Osteocyte (in vitro differentiated cells): ENCODE measurements around the gene PGM2L1. TPM values are rescaled to one million over a fixed set of nuclear protein-coding genes. Genes with fewer than 3 reads are reported as not detected.
A peak's percentile ranks its signal among the peaks of the same experiment; 100 is the strongest.

Experiments used
- DNase-seq: peaks from one replicate; pipeline ENCODE4 v3.0.0; 2021; ENCODE audit warnings: mixed read lengths; ENCODE audit not compliant: unreplicated experiment; ENCODE audit errors: extremely low spot score
- H3K27ac Mint-ChIP-seq: one replicate; pipeline ENCODE4 v1.8.0; 2021; ENCODE audit warnings: mild to moderate bottlenecking, mixed read lengths; ENCODE audit not compliant: unreplicated experiment
- H3K27me3 Mint-ChIP-seq: one replicate; pipeline ENCODE4 v1.8.0; 2021; ENCODE audit warnings: mixed read lengths; ENCODE audit not compliant: unreplicated experiment
- H3K36me3 Mint-ChIP-seq: one replicate; pipeline ENCODE4 v1.8.0; 2021; ENCODE audit warnings: mixed read lengths; ENCODE audit not compliant: unreplicated experiment
- H3K4me1 Mint-ChIP-seq: one replicate; pipeline ENCODE4 v1.8.0; 2021; ENCODE audit warnings: mixed read lengths; ENCODE audit not compliant: unreplicated experiment
- H3K4me3 Mint-ChIP-seq: one replicate; pipeline ENCODE4 v1.8.0; 2021; ENCODE audit warnings: mild to moderate bottlenecking, moderate library complexity, mixed read lengths; ENCODE audit not compliant: unreplicated experiment
- H3K9me3 Mint-ChIP-seq: one replicate; pipeline ENCODE4 v1.8.0; 2021; ENCODE audit warnings: mixed read lengths; ENCODE audit not compliant: unreplicated experiment
- total RNA-seq: library from RNA; stranded (reverse); gene quantifications from 2 replicates; pipeline ENCODE4 v1.2.1, GENCODE V29; 2021
- TF ChIP-seq, protein P1 (sequence below): fragments of 200-600 bp; sonication (generic); IDR thresholded peaks from 2 replicates; pipeline ENCODE4 v1.5.0; 2021; ENCODE audit warnings: antibody characterized with exemption, mild to moderate bottlenecking, moderate library complexity

PGM2L1 gene
- total RNA-seq, 1 donor from 2014 or later: 22.1 TPM

DNA sequence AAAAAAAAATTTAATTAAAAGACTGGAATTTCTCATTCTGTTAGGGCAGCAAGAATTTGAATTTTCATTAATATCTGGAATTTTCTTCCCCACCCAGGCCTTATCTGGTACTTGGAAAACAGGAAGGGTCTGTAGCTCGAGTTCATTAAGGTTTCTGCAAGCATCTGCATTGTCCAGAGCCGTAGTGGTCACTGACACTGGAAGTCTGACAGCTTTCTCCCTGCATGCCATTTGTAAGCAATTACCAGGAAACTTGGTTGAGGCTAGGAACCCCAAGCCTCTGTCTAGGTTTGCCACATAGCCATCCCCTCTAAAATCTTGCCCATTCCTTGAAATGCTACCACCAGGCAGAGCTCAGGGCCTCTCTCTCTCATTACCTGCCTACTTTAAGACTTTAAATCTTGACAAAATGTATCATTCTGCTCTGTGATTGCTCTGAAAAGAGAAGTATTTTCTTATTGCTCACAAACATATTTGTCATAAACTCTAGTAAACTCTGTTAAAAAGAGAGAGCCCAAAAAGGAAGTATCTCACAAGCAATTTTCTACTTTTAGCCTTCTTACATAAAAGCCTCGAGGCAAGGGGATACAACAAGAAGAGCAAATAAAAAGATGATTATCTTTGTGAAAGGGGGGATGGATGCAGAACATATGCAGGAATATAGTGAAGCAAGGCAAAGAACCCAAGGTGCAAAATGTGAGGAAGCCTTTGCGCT lies 5.5 kb upstream of the PGM2L1 start:
- H3K36me3 Mint-ChIP-seq: no peaks in the 10 kb centered on the region
- no peak overlapping the region for H3K4me3 Mint-ChIP-seq
- H3K27ac Mint-ChIP-seq: no peak overlapping the region
- DNase-seq: no peak
- TF ChIP-seq, protein P1, sequence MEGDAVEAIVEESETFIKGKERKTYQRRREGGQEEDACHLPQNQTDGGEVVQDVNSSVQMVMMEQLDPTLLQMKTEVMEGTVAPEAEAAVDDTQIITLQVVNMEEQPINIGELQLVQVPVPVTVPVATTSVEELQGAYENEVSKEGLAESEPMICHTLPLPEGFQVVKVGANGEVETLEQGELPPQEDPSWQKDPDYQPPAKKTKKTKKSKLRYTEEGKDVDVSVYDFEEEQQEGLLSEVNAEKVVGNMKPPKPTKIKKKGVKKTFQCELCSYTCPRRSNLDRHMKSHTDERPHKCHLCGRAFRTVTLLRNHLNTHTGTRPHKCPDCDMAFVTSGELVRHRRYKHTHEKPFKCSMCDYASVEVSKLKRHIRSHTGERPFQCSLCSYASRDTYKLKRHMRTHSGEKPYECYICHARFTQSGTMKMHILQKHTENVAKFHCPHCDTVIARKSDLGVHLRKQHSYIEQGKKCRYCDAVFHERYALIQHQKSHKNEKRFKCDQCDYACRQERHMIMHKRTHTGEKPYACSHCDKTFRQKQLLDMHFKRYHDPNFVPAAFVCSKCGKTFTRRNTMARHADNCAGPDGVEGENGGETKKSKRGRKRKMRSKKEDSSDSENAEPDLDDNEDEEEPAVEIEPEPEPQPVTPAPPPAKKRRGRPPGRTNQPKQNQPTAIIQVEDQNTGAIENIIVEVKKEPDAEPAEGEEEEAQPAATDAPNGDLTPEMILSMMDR: no peak
- peaks cover 4% of the 10 kb centered on the region for H3K27me3 Mint-ChIP-seq
- H3K4me1 Mint-ChIP-seq: peaks cover 7% of the 10 kb centered on the region
- H3K9me3 Mint-ChIP-seq: no peaks in the 10 kb centered on the region

DNA sequence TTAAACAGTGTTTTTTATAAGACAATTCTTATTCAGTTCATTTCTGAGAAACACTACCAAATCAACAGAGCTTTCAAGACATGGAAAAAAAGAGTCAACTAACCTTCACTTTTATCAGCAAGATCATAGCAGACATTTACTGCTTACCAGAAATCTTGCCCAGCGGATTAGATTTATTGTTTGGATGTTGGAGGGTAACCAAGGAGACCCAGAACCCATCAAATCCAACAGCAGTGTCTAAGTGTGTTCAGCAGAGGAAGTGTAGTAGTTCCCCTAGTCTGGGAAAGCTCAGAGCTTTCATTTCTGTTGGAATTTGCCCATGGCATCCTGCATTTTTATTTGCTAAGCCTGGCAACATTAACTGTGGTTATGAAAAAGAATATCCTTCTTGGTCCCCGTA lies 2.4 kb upstream of the PGM2L1 start:
- peaks cover 18% of the 10 kb centered on the region for H3K4me1 Mint-ChIP-seq
- peaks cover 1% of the 10 kb centered on the region for H3K36me3 Mint-ChIP-seq
- H3K9me3 Mint-ChIP-seq: no peaks in the 10 kb centered on the region
- TF ChIP-seq, protein P1: no peak
- H3K4me3 Mint-ChIP-seq: no peak overlapping the region
- H3K27ac Mint-ChIP-seq: no peak overlapping the region
- no peak for DNase-seq
- no peaks in the 10 kb centered on the region for H3K27me3 Mint-ChIP-seq

DNA sequence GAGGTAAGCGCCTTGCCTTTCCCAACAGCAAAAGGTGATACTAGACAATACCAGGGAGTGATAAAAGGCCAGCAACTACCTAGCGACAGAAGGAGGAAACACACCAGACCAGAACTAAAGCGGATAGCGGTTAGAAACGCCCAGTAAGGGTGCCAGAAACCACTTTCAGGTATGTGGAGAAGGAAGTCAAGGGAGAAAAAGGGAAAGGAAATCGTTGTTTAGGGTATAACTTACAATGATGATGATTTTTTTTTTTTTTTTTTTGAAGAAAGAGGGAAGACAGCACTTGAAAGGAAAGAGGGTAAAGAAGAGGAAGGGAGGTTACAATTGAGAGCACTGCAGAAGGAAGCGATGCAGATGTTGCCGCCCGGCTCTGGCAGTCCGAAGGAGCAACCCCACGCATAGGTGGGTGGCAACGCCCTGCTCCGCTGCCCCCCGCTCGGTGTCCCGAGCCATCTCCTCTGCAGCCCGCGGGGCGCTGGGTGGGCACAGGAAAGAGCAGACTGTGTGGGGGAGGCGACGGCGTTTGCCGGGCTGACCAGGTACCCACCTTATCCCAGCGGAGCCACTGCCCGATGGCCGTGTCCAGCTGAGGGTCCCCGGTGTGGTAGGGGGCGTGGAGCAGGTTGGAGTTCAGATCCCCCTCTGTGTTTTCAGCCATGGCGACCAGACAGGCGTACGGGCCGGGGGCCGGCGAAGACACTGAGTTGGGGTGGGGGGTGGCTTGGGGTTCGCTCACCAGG lies 561 bp downstream of the PGM2L1 start:
- Mint-ChIP-seq H3K27me3 (no peaks in the 10 kb centered on the region), H3K27ac (peak overlapping the region; percentile 85), H3K36me3 (peaks cover 3% of the 10 kb centered on the region), H3K4me3 (peak overlapping the region; percentile 100), H3K4me1 (peaks cover 28% of the 10 kb centered on the region), H3K9me3 (no peaks in the 10 kb centered on the region)
- TF ChIP-seq, protein P1: peak; percentile 21
- peak; percentile 85 for DNase-seq

DNA sequence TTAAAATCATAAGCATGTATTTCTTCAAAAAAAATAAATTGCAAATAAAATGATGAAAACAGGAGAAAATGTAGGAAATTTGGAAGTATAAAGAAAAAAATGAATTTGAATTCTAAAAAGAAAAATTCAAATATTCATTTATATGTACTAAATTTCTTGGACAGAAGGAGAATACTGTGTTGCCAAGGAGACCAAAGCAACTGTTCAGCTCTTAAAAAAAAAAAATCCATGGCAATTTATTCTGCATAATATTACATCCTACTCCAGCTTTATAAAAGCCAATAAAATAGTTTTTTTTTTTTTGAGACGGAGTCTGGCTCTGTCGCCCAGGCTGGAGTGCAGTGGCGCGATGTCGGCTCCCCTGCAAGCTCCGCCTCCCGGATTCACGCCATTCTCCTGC lies 6.0 kb downstream of the PGM2L1 start:
- DNase-seq: no peak
- peaks cover 9% of the 10 kb centered on the region for H3K36me3 Mint-ChIP-seq
- H3K27ac Mint-ChIP-seq: no peak overlapping the region
- H3K27me3 Mint-ChIP-seq: no peaks in the 10 kb centered on the region
- H3K4me1 Mint-ChIP-seq: peaks cover 37% of the 10 kb centered on the region
- H3K4me3 Mint-ChIP-seq: no peak overlapping the region
- no peaks in the 10 kb centered on the region for H3K9me3 Mint-ChIP-seq
- TF ChIP-seq, protein P1: no peak

DNA sequence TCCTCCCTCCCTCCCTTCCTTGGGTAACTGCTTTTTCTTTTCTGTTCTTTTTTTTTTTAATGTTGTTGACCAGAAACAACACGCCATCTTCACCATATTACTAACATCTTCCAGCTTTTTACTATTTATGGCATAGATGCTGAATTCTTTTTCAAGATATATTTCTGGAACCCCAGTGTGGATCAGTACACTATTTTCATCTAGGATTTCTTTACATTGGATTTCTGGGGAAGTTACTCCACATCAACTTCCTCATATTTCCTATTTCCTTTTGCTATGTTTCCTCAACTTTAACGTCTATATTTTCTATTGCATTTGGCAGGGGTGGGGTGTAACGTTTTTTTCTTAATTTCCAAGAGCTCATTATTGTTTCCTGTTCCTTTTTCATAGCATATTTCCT lies 7.0 kb downstream of the PGM2L1 start:
- TF ChIP-seq, protein P1: no peak
- Mint-ChIP-seq H3K4me1 (peaks cover 33% of the 10 kb centered on the region), H3K27me3 (no peaks in the 10 kb centered on the region), H3K36me3 (peaks cover 9% of the 10 kb centered on the region), H3K27ac (no peak overlapping the region), H3K9me3 (no peaks in the 10 kb centered on the region), H3K4me3 (no peak overlapping the region)
- DNase-seq: no peak
